ENCODE results near the gene RGMA. TPM values are rescaled to one million over a fixed set of nuclear protein-coding genes. Genes with fewer than 3 reads are reported as not detected.

Gene RGMA
- total and polyA plus RNA-seq, 2 donors (not counting 1 experiment from before 2014, with no cell fraction given): 0.27 to 1.5 TPM

DNA sequence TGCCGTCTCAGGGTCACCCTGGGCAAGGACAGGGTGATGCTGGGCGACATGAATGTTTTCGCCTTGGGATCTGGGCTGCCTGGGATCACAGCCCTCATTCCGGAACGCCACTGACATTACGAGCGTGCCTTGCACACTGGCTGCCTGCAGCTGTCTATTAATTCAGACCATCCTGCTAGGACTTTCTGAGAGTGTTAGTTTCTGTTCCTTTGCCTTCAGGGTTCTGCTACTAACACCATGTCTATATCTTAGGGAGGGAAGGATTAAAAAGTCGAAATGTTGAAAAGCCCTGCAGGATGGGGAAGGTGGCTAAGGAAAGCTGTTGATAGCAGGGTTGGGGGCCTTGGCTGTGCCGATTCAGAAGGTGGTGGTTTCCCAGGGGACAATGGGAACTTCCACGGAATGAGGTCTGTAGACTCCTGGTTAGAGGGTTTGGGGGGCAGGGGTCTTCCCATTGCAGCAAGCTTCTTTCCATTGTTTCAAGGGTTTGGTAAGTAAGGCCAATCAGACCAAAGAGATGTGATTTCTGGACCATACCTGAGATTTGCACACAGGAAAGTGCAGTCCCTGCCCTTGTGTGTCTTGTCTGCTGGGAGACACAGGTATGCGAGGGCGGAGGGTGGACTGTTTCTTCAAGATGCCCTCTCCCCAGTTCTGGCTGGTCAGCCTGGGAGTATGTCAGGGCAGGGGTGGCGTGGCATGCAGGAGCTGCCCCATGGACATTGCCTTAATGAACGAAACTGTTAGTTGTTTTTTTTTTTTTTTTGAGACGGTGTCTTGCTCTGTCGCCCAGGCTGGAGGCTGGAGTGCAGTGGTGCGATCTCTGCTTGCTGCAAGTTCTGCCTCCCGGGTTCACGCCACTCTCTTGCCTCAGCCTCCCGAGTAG, 50.9 kb downstream of the RGMA start:
- no peak overlapping the region for H3K4me2 ChIP-seq (ENCODE audit: extremely low read depth, insufficient read depth, low read length)
- H2AFZ ChIP-seq (ENCODE audit: low read length): no peak overlapping the region

GRCh38 chr15:93036951-93037819, 51.8 kb downstream of the RGMA start:
- no peak overlapping the region for H3K4me3 ChIP-seq (replicated peaks in 1 of 4; ENCODE audit: control extremely low read depth in 1 of 4, insufficient read depth in 1 of 4, low read depth in 3 of 4, low read length in 4 of 4)
- H3K79me2 ChIP-seq (ENCODE audit: control insufficient read depth, insufficient read depth, low read length): no peaks in the 10 kb centered on the region
- no peak overlapping the region for H3K9ac ChIP-seq (ENCODE audit: insufficient read depth, low read length)
- no peak overlapping the region for H3K4me2 ChIP-seq (ENCODE audit: extremely low read depth, insufficient read depth, low read length)
- no peaks in the 10 kb centered on the region for H4K20me1 ChIP-seq (ENCODE audit: control insufficient read depth, extremely low read depth, insufficient read depth, low read length)
- H3K36me3 ChIP-seq (ENCODE audit: control insufficient read depth, insufficient read depth, low read length): no peaks in the 10 kb centered on the region
- no peaks in the 10 kb centered on the region for H3K4me1 ChIP-seq (ENCODE audit: control insufficient read depth, extremely low read depth, insufficient read depth, low read length)
- no peak overlapping the region for H3K27ac ChIP-seq (ENCODE audit: insufficient read depth, low read length)
- no peak overlapping the region for H2AFZ ChIP-seq (ENCODE audit: low read length)
- TF ChIP-seq CTCF (conservative IDR thresholded peaks at IDR 0.05 in 1 of 2, IDR thresholded peaks at IDR 0.05 in 1 of 2; ENCODE audit: low read depth in 1 of 2, low read length in 2 of 2) (peak; percentile 34 to 42), EZH2 (IDR thresholded peaks at IDR 0.05; ENCODE audit: low read length, missing control alignments) (no peak)
- no peaks in the 10 kb centered on the region for H3K9me3 ChIP-seq (ENCODE audit: control insufficient read depth, insufficient read depth, low read depth, low read length)
- H3K27me3 ChIP-seq (ENCODE audit: control insufficient read depth, insufficient read depth, low read length): no peaks in the 10 kb centered on the region
- DNase-seq (ENCODE audit: low read depth in 2 of 2): peak; percentile 40 to 55

More for the DNA sequence above, 50.9 kb downstream of the RGMA start:
- H3K9ac ChIP-seq (ENCODE audit: insufficient read depth, low read length): no peak overlapping the region
- no peaks in the 10 kb centered on the region for H3K36me3 ChIP-seq (ENCODE audit: control insufficient read depth, insufficient read depth, low read length)
- no peaks in the 10 kb centered on the region for H3K4me1 ChIP-seq (ENCODE audit: control insufficient read depth, extremely low read depth, insufficient read depth, low read length)
- DNase-seq (ENCODE audit: low read depth in 2 of 2): no peak
- H3K27me3 ChIP-seq (ENCODE audit: control insufficient read depth, insufficient read depth, low read length): no peaks in the 10 kb centered on the region
- H3K27ac ChIP-seq (ENCODE audit: insufficient read depth, low read length): no peak overlapping the region
- no peaks in the 10 kb centered on the region for H3K9me3 ChIP-seq (ENCODE audit: control insufficient read depth, insufficient read depth, low read depth, low read length)
- no peak overlapping the region for H3K4me3 ChIP-seq (replicated peaks in 1 of 4; ENCODE audit: control extremely low read depth in 1 of 4, insufficient read depth in 1 of 4, low read depth in 3 of 4, low read length in 4 of 4)
- no peaks in the 10 kb centered on the region for H3K79me2 ChIP-seq (ENCODE audit: control insufficient read depth, insufficient read depth, low read length)
- no peaks in the 10 kb centered on the region for H4K20me1 ChIP-seq (ENCODE audit: control insufficient read depth, extremely low read depth, insufficient read depth, low read length)
- no peak for TF ChIP-seq CTCF (conservative IDR thresholded peaks at IDR 0.05 in 1 of 2, IDR thresholded peaks at IDR 0.05 in 1 of 2; ENCODE audit: low read depth in 1 of 2, low read length in 2 of 2)
- no peak for TF ChIP-seq EZH2 (IDR thresholded peaks at IDR 0.05; ENCODE audit: low read length, missing control alignments)
